B cell (primary cell): ENCODE results near the gene MARF1. TPM values are rescaled to one million over a fixed set of nuclear protein-coding genes. Genes with fewer than 3 reads are reported as not detected.

Experiments used
- ATAC-seq: fragments of 200-7000 bp; cut with Tn5 transposase; one replicate; pipeline ENCODE4 v1.10.0; 2021; ENCODE audit warnings: low read depth, mild to moderate bottlenecking, moderate number of reproducible peaks, moderate library complexity
- CTCF ChIA-PET: fragments of 350-600 bp; sonication (Branson Sonifier 250); formaldehyde crosslinking; loops from one replicate; lab custom pipeline; 2021; ENCODE audit warnings: antibody characterized with exemption, inconsistent platforms; lab: Charles Lee
- POLR2A ChIA-PET: fragments of 350-600 bp; sonication (Branson Sonifier 250); formaldehyde crosslinking; loops from one replicate; lab custom pipeline; 2021; ENCODE audit warnings: antibody characterized with exemption; lab: Charles Lee
- DNase-seq: peaks from one replicate; pipeline ENCODE4 v3.0.0; 2013
- H2AFZ ChIP-seq: 2 replicates; pipeline ENCODE4 v1.6.1; 2012; ENCODE audit warnings: mild to moderate bottlenecking, low read depth, low read length; ENCODE audit not compliant: insufficient read depth, poor library complexity, severe bottlenecking
- H3K27ac ChIP-seq, 2 donors: 1 replicate in 1 of 2; 2 replicates in 1 of 2; pipeline ENCODE4 v1.5.1; 2012 to 2013; ENCODE audit warnings: low read length in 2 of 2, mild to moderate bottlenecking in 2 of 2, moderate library complexity in 1 of 2
- H3K27me3 ChIP-seq, 4 experiments: fragments of 200-600 bp in 1 of 4; sonication (generic) in 1 of 4; replicated peaks in 1 of 4; 1 replicate in 2 of 4; 2 replicates in 2 of 4; pipeline versions ENCODE4 v1.6.1 to v1.7.0; 2013 to 2016; ENCODE audit warnings: low read length in 3 of 4, mild to moderate bottlenecking in 2 of 4, mixed read lengths in 1 of 4, moderate library complexity in 1 of 4; ENCODE audit not compliant: insufficient read depth in 4 of 4, control insufficient read depth in 3 of 4; ENCODE audit errors: control extremely low read depth in 1 of 4
- H3K36me3 ChIP-seq, 2 experiments: replicated peaks in 1 of 2; 1 replicate in 1 of 2; 2 replicates in 1 of 2; pipeline versions ENCODE4 v1.6.1 to v1.7.1; 2013; ENCODE audit warnings: low read length in 1 of 2; ENCODE audit not compliant: insufficient read depth in 2 of 2, control insufficient read depth in 1 of 2; ENCODE audit errors: control extremely low read depth in 1 of 2, extremely low read depth in 1 of 2
- H3K4me1 ChIP-seq, 2 donors: fragments of 200-600 bp in 1 of 2; sonication (generic) in 1 of 2; 1 replicate in 1 of 2; 2 replicates in 1 of 2; pipeline versions ENCODE4 v1.5.1 to v1.6.1; 2013 to 2017; ENCODE audit warnings: low read length in 2 of 2; ENCODE audit not compliant: control insufficient read depth in 2 of 2, insufficient read depth in 2 of 2
- H3K4me2 ChIP-seq: replicated peaks from 2 replicates; pipeline ENCODE3; 2012; ENCODE audit warnings: mild to moderate bottlenecking, low read depth, low read length; ENCODE audit not compliant: poor library complexity, severe bottlenecking
- H3K4me3 ChIP-seq, 5 experiments: fragments of 200-600 bp in 1 of 5; sonication (generic) in 1 of 5; 1 replicate in 3 of 5; 2 replicates in 2 of 5; pipeline versions ENCODE4 v1.5.1 to v1.7.0; 2011 to 2016; ENCODE audit warnings: low read length in 4 of 5, mild to moderate bottlenecking in 4 of 5, low read depth in 2 of 5, control low read depth in 1 of 5, moderate library complexity in 1 of 5; ENCODE audit not compliant: insufficient read depth in 1 of 5; ENCODE audit errors: control extremely low read depth in 1 of 5, extremely low read depth in 1 of 5
- H3K79me2 ChIP-seq: fragments of 200-600 bp; sonication (generic); one replicate; pipeline ENCODE4 v1.6.0; 2016; ENCODE audit warnings: low read length; ENCODE audit not compliant: control insufficient read depth, insufficient read depth
- H3K9ac ChIP-seq: fragments of 200-600 bp; sonication (generic); 2 replicates; pipeline ENCODE4 v1.6.1; 2017; ENCODE audit warnings: mild to moderate bottlenecking, low read length, moderate library complexity
- H3K9me3 ChIP-seq, 3 donors: one replicate each; pipeline versions ENCODE4 v1.6.1 to v1.7.1; 2013; ENCODE audit warnings: low read length in 2 of 3; ENCODE audit not compliant: control insufficient read depth in 2 of 3, insufficient read depth in 1 of 3; ENCODE audit errors: control extremely low read depth in 1 of 3
- H4K20me1 ChIP-seq: 2 replicates; pipeline ENCODE4 v1.6.0; 2012; ENCODE audit warnings: mild to moderate bottlenecking, low read length; ENCODE audit not compliant: insufficient read depth, control insufficient read depth, poor library complexity, severe bottlenecking
- H3K27ac Mint-ChIP-seq: one replicate; pipeline ENCODE4 v1.8.0; 2021; ENCODE audit warnings: mixed read lengths
- H3K27me3 Mint-ChIP-seq: one replicate; pipeline ENCODE4 v1.8.0; 2021; ENCODE audit warnings: mixed read lengths
- H3K4me1 Mint-ChIP-seq: one replicate; pipeline ENCODE4 v1.8.0; 2021; ENCODE audit warnings: mixed read lengths
- H3K4me3 Mint-ChIP-seq: one replicate; pipeline ENCODE4 v1.8.0; 2021; ENCODE audit warnings: mixed read lengths
- H3K9me3 Mint-ChIP-seq: one replicate; pipeline ENCODE4 v1.8.0; 2022; ENCODE audit warnings: mixed read lengths; ENCODE audit not compliant: insufficient read depth
- EZH2 ChIP-seq: IDR thresholded peaks from 2 replicates; pipeline ENCODE4 v1.6.1; 2012; ENCODE audit warnings: borderline replicate concordance, low read depth, mild to moderate bottlenecking, moderate library complexity, low read length; ENCODE audit not compliant: insufficient read depth, poor library complexity, severe bottlenecking
- WGBS: methylation state at CpG from one replicate; pipeline ENCODE4 v1.1.5; 2013; ENCODE audit warnings: missing lambda C conversion rate; ENCODE audit not compliant: insufficient coverage; 5-methylcytosine and 5-hydroxymethylcytosine counted together
- intact Hi-C: fragments of 100-400 bp; cut with micrococcal nuclease; formaldehyde crosslinking; loops from one replicate; pipeline ENCODE4 v1.10.0; 2022
- polyA plus RNA-seq: library from polyadenylated mRNA; depleted of rRNA; stranded (reverse); fragments of >200 nt; gene quantifications from 2 replicates; pipeline ENCODE4 v1.2.3, GENCODE V29; 2012
- total RNA-seq, 2 donors: library from RNA; stranded (reverse); fragments of 120-200 nt in 1 of 2; gene quantifications; 1 replicate in 1 of 2; 2 replicates in 1 of 2; pipeline versions ENCODE4 v1.2.3 to v1.2.4, GENCODE V29; 2013 to 2022
- TF ChIP-seq, protein P1 (sequence below): fragments of 200-600 bp; IDR thresholded peaks from one replicate; pipeline ENCODE4 v1.8.0; 2022; ENCODE audit warnings: antibody characterized with exemption, mild to moderate bottlenecking

MARF1 gene
- total and polyA plus RNA-seq, 2 donors (not counting 1 experiment from before 2014, with no cell fraction given): 68.0 to 366 TPM

- intact Hi-C loops: no loop called here
- WGBS: no CpG with 5 or more reads among the region's 6 CpGs
These were observed 22.3 kb downstream of the MARF1 start for GRCh38 chr16:15620611-15621195.

DNA sequence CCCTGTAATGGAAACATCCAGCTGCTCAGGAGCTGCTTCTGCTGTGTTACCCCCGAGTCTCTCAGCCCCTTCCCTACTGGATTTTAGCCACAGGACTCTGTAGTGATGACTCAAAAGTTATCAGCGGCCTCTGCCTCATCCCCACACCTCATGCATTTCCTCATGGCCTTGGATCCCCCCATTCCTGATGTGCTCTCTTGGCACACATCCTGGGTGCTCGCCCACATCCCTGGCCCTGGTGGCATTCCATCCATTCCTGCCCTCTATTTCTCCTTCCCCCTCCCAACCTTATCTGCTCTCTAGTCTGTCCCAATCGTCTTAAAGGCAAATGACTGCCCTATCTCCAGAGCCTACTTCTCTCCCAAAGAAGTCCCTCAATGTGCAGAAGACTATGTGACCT is 24.6 kb downstream of the MARF1 start:
- no peak overlapping the region for H3K27ac ChIP-seq
- DNase-seq (no peak), ATAC-seq (no peak)
- H3K9ac ChIP-seq: no peak overlapping the region
- peaks cover 4% of the 10 kb centered on the region for H3K4me1 Mint-ChIP-seq
- no peaks in the 10 kb centered on the region for H3K4me1 ChIP-seq
- no peak overlapping the region for H2AFZ ChIP-seq
- no peaks in the 10 kb centered on the region for H3K27me3 Mint-ChIP-seq
- no peaks in the 10 kb centered on the region for H3K9me3 ChIP-seq
- H3K4me2 ChIP-seq: no peak overlapping the region
- POLR2A ChIA-PET: no interaction called here
- intact Hi-C loops: no loop called here
- CTCF ChIA-PET: interaction anchor here (0.9 kb wide), 1 partner anchor 10 kb away, joined by 4 read pairs; no protein-coding TSS in a partner anchor
- TF ChIP-seq EZH2: no peak
- TF ChIP-seq, protein P1, sequence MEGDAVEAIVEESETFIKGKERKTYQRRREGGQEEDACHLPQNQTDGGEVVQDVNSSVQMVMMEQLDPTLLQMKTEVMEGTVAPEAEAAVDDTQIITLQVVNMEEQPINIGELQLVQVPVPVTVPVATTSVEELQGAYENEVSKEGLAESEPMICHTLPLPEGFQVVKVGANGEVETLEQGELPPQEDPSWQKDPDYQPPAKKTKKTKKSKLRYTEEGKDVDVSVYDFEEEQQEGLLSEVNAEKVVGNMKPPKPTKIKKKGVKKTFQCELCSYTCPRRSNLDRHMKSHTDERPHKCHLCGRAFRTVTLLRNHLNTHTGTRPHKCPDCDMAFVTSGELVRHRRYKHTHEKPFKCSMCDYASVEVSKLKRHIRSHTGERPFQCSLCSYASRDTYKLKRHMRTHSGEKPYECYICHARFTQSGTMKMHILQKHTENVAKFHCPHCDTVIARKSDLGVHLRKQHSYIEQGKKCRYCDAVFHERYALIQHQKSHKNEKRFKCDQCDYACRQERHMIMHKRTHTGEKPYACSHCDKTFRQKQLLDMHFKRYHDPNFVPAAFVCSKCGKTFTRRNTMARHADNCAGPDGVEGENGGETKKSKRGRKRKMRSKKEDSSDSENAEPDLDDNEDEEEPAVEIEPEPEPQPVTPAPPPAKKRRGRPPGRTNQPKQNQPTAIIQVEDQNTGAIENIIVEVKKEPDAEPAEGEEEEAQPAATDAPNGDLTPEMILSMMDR: no peak
- no peaks in the 10 kb centered on the region for H3K9me3 Mint-ChIP-seq
- H3K4me3 ChIP-seq: no peak overlapping the region
- no peak overlapping the region for H3K4me3 Mint-ChIP-seq
- H3K27me3 ChIP-seq: no peaks in the 10 kb centered on the region
- peak overlapping the region; percentile 42 for H3K27ac Mint-ChIP-seq
- peaks cover 22% of the 10 kb centered on the region for H3K79me2 ChIP-seq
- peaks cover 9 to 86% of the 10 kb centered on the region in 2 experiments for H3K36me3 ChIP-seq
- peaks cover 24% of the 10 kb centered on the region for H4K20me1 ChIP-seq
- 92% methylated on average over 4 of the region's 4 CpGs for WGBS

More at GRCh38 chr16:15620611-15621195, 22.3 kb downstream of the MARF1 start:
- Mint-ChIP-seq H3K4me3 (no peak overlapping the region), H3K27ac (peak overlapping the region; percentile 27), H3K27me3 (no peaks in the 10 kb centered on the region), H3K9me3 (no peaks in the 10 kb centered on the region), H3K4me1 (peaks cover 4% of the 10 kb centered on the region)
- H4K20me1 ChIP-seq: peaks cover 40% of the 10 kb centered on the region
- H3K9me3 ChIP-seq: no peaks in the 10 kb centered on the region
- ChIA-PET POLR2A (no interaction called here), CTCF (interaction anchor here (1.7 kb wide), 1 partner anchor 22 kb away, joined by 5 read pairs; the partner anchor contains the start of gene MARF1)
- no peak overlapping the region for H2AFZ ChIP-seq
- no peak overlapping the region for H3K9ac ChIP-seq
- no peaks in the 10 kb centered on the region for H3K27me3 ChIP-seq
- H3K4me2 ChIP-seq: no peak overlapping the region
- no peak overlapping the region for H3K4me3 ChIP-seq
- peaks cover 9 to 97% of the 10 kb centered on the region in 2 experiments for H3K36me3 ChIP-seq
- DNase-seq (no peak), ATAC-seq (no peak)
- no peak overlapping the region for H3K27ac ChIP-seq
- H3K79me2 ChIP-seq: peaks cover 45% of the 10 kb centered on the region
- H3K4me1 ChIP-seq: no peaks in the 10 kb centered on the region
- no peak for TF ChIP-seq EZH2
- TF ChIP-seq, protein P1: no peak
